Measurements from ENCODE around the gene LACRT. TPM values are rescaled to one million over a fixed set of nuclear protein-coding genes. Genes with fewer than 3 reads are reported as not detected.

Gene LACRT
- total and polyA plus RNA-seq, 9 donors, result not detected

- 81 to 83% (median 82%) methylated on average over 6 of the region's 6 CpGs for WGBS, 3 donors
- Histone ChIP-seq H3K27ac (no peak overlapping the region), H3K27me3 (no peaks in the 10 kb centered on the region), H3K9me3 (no peaks in the 10 kb centered on the region), H3K4me3 (no peak overlapping the region), H3K4me1 (ENCODE audit: insufficient read depth) (peaks cover 1% of the 10 kb centered on the region), H3K36me3 (no peaks in the 10 kb centered on the region)
- DNase-seq, result no peak
- intact Hi-C loops (cut with DNase I), result loop anchor here in 2 of 4 donors (10.0 kb wide), 2 partner anchors 373 to 383 kb away; no protein-coding TSS in a partner anchor
- TF ChIP-seq POLR2A (IDR thresholded peaks at IDR 0.05) (no peak), CTCF (IDR thresholded peaks at IDR 0.05) (no peak), EP300 (IDR thresholded peaks at IDR 0.05) (no peak)
Measured at GRCh38 chr12:54581412-54581811, 53.3 kb downstream of the LACRT start.

Other genes with a start within 250 kb of the LACRT start
- 10 to 100 TPM; 32.6 to 82.5 (median 41.5) TPM for gene ITGA5, start 215.6 kb downstream of the LACRT start, total RNA-seq
- 10 to 100 TPM; 37.4 to 100.0 TPM for gene ITGA5, start 215.6 kb downstream of the LACRT start, polyA plus RNA-seq
- gene GTSF1, start 161.3 kb downstream of the LACRT start, total RNA-seq, result under 1 TPM in 2 of 7 donors, not detected in 5; 0.54 to 0.55 TPM
- 1 to 10 TPM in 1 of 2 donors, under 1 TPM in 1; 0.85 to 1.0 TPM for gene GTSF1, start 161.3 kb downstream of the LACRT start, polyA plus RNA-seq
- 10 to 100 TPM in 2 of 7 donors, 1 to 10 TPM in 5; 3.7 to 16.4 (median 5.2) TPM for gene NCKAP1L, start 137.1 kb downstream of the LACRT start, total RNA-seq
- 10 to 100 TPM in 1 of 2 donors, 1 to 10 TPM in 1; 1.8 to 24.5 TPM for gene NCKAP1L, start 137.1 kb downstream of the LACRT start, polyA plus RNA-seq
- 10 to 100 TPM; 12.5 to 33.3 (median 22.7) TPM for gene PDE1B, start 85.3 kb downstream of the LACRT start, total RNA-seq
- 10 to 100 TPM; 19.2 to 35.4 TPM for gene PDE1B, start 85.3 kb downstream of the LACRT start, polyA plus RNA-seq
- gene PPP1R1A, start 46.2 kb downstream of the LACRT start, total RNA-seq, result 10 to 100 TPM in 2 of 7 donors, 1 to 10 TPM in 5; 2.0 to 25.2 (median 6.0) TPM
- gene PPP1R1A, start 46.2 kb downstream of the LACRT start, polyA plus RNA-seq, result 1 to 10 TPM; 6.2 to 6.6 TPM
- not detected for gene DCD, start 13.5 kb upstream of the LACRT start, total RNA-seq
- gene DCD, start 13.5 kb upstream of the LACRT start, polyA plus RNA-seq, result not detected
- 1 to 10 TPM in 1 of 7 donors, under 1 TPM in 2, not detected in 4; 0.75 to 1.1 (median 0.81) TPM for gene MUCL1, start 219.6 kb upstream of the LACRT start, total RNA-seq
- gene MUCL1, start 219.6 kb upstream of the LACRT start, polyA plus RNA-seq, result under 1 TPM in 1 of 2 donors, not detected in 1; 0.58 TPM